ENCODE data around the gene KRT32.

DNA sequence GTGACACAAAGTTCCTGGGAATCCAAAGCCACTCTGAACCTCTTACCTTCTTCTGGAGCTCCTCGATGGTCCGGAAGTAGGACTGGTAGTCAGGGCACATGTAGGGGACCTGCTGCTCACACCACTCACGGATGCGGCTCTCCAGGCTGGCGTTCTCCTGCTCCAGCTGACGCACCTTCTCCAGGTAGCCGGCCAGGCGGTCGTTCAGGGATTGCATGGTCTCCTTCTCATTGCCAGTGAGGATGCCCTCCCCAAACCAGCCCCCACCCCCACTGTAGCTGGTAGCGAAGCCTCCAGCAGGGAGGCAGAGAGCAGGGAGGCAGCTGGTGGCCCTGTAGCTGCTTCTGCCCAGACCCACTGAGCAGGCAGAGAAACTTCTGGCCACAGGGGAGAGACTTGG is 13.4 kb upstream of the KRT32 start:
- TF ChIP-seq, protein P1, sequence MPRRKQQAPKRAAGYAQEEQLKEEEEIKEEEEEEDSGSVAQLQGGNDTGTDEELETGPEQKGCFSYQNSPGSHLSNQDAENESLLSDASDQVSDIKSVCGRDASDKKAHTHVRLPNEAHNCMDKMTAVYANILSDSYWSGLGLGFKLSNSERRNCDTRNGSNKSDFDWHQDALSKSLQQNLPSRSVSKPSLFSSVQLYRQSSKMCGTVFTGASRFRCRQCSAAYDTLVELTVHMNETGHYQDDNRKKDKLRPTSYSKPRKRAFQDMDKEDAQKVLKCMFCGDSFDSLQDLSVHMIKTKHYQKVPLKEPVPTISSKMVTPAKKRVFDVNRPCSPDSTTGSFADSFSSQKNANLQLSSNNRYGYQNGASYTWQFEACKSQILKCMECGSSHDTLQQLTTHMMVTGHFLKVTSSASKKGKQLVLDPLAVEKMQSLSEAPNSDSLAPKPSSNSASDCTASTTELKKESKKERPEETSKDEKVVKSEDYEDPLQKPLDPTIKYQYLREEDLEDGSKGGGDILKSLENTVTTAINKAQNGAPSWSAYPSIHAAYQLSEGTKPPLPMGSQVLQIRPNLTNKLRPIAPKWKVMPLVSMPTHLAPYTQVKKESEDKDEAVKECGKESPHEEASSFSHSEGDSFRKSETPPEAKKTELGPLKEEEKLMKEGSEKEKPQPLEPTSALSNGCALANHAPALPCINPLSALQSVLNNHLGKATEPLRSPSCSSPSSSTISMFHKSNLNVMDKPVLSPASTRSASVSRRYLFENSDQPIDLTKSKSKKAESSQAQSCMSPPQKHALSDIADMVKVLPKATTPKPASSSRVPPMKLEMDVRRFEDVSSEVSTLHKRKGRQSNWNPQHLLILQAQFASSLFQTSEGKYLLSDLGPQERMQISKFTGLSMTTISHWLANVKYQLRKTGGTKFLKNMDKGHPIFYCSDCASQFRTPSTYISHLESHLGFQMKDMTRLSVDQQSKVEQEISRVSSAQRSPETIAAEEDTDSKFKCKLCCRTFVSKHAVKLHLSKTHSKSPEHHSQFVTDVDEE (CRISPR knock-in tag; IDR thresholded peaks at IDR 0.05), result no peak
- no peak for TF ChIP-seq BACH2 (CRISPR knock-in tag; IDR thresholded peaks at IDR 0.05; ENCODE audit: borderline replicate concordance)
- TF ChIP-seq ZNF8 (CRISPR knock-in tag; IDR thresholded peaks at IDR 0.05), result no peak
- TF ChIP-seq, protein P2, sequence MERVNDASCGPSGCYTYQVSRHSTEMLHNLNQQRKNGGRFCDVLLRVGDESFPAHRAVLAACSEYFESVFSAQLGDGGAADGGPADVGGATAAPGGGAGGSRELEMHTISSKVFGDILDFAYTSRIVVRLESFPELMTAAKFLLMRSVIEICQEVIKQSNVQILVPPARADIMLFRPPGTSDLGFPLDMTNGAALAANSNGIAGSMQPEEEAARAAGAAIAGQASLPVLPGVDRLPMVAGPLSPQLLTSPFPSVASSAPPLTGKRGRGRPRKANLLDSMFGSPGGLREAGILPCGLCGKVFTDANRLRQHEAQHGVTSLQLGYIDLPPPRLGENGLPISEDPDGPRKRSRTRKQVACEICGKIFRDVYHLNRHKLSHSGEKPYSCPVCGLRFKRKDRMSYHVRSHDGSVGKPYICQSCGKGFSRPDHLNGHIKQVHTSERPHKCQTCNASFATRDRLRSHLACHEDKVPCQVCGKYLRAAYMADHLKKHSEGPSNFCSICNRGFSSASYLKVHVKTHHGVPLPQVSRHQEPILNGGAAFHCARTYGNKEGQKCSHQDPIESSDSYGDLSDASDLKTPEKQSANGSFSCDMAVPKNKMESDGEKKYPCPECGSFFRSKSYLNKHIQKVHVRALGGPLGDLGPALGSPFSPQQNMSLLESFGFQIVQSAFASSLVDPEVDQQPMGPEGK (CRISPR knock-in tag; IDR thresholded peaks at IDR 0.05; ENCODE audit: borderline replicate concordance), result no peak
- no peak for TF ChIP-seq OSR1 (CRISPR knock-in tag; IDR thresholded peaks at IDR 0.05)
- TF ChIP-seq, protein P3, sequence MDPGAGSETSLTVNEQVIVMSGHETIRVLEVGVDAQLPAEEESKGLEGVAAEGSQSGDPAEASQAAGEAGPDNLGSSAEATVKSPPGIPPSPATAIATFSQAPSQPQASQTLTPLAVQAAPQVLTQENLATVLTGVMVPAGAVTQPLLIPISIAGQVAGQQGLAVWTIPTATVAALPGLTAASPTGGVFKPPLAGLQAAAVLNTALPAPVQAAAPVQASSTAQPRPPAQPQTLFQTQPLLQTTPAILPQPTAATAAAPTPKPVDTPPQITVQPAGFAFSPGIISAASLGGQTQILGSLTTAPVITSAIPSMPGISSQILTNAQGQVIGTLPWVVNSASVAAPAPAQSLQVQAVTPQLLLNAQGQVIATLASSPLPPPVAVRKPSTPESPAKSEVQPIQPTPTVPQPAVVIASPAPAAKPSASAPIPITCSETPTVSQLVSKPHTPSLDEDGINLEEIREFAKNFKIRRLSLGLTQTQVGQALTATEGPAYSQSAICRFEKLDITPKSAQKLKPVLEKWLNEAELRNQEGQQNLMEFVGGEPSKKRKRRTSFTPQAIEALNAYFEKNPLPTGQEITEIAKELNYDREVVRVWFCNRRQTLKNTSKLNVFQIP (CRISPR knock-in tag; IDR thresholded peaks at IDR 0.05; ENCODE audit: borderline replicate concordance, low read depth), result no peak
- TF ChIP-seq, protein P4, sequence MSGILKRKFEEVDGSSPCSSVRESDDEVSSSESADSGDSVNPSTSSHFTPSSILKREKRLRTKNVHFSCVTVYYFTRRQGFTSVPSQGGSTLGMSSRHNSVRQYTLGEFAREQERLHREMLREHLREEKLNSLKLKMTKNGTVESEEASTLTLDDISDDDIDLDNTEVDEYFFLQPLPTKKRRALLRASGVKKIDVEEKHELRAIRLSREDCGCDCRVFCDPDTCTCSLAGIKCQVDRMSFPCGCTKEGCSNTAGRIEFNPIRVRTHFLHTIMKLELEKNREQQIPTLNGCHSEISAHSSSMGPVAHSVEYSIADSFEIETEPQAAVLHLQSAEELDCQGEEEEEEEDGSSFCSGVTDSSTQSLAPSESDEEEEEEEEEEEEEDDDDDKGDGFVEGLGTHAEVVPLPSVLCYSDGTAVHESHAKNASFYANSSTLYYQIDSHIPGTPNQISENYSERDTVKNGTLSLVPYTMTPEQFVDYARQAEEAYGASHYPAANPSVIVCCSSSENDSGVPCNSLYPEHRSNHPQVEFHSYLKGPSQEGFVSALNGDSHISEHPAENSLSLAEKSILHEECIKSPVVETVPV (CRISPR knock-in tag; IDR thresholded peaks at IDR 0.05), result no peak
- TF ChIP-seq, protein P5, sequence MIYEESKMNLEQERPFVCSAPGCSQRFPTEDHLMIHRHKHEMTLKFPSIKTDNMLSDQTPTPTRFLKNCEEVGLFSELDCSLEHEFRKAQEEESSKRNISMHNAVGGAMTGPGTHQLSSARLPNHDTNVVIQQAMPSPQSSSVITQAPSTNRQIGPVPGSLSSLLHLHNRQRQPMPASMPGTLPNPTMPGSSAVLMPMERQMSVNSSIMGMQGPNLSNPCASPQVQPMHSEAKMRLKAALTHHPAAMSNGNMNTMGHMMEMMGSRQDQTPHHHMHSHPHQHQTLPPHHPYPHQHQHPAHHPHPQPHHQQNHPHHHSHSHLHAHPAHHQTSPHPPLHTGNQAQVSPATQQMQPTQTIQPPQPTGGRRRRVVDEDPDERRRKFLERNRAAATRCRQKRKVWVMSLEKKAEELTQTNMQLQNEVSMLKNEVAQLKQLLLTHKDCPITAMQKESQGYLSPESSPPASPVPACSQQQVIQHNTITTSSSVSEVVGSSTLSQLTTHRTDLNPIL (CRISPR knock-in tag; IDR thresholded peaks at IDR 0.05; ENCODE audit: low read depth), result no peak
- no peak for TF ChIP-seq GLIS3 (CRISPR knock-in tag; IDR thresholded peaks at IDR 0.05)
- no peak for TF ChIP-seq TOX (CRISPR knock-in tag; IDR thresholded peaks at IDR 0.05; ENCODE audit: borderline replicate concordance)

Measured in SK-N-SH treated with all-trans-retinoic acid at 6 μM for 48 hours (cell line).